Gastroesophageal sphincter (tissue), 4 donors: ENCODE measurements around the gene SHISA9. TPM values are rescaled to one million over a fixed set of nuclear protein-coding genes. Genes with fewer than 3 reads are reported as not detected.

Experiments used
- ATAC-seq: fragments of 150-250 bp; one replicate; pipeline ENCODE4 v1.9.1; 2016; ENCODE audit warnings: mild to moderate bottlenecking, moderate library complexity
- H3K27ac ChIP-seq, 4 donors: fragments of 200-600 bp; sonication (generic) in 3 of 4; 1 replicate in 3 of 4; 2 replicates in 1 of 4; pipeline ENCODE4 v1.5.1; 2016 to 2019
- H3K27me3 ChIP-seq: fragments of 200-600 bp; sonication (generic); one replicate; pipeline ENCODE4 v1.5.1; 2019
- H3K36me3 ChIP-seq, 2 donors: fragments of 200-600 bp; sonication (generic); one replicate each; pipeline ENCODE4 v1.5.1; 2019; ENCODE audit warnings: control low read depth in 1 of 2
- H3K4me1 ChIP-seq, 3 donors: fragments of 200-600 bp; sonication (generic); 1 replicate in 2 of 3; 2 replicates in 1 of 3; pipeline ENCODE4 v1.5.1; 2016 to 2019; ENCODE audit warnings: control low read depth in 2 of 3
- H3K4me3 ChIP-seq, 2 donors: fragments of 200-600 bp; sonication (generic); one replicate each; pipeline ENCODE4 v1.5.1; 2019; ENCODE audit warnings: mild to moderate bottlenecking in 1 of 2, moderate library complexity in 1 of 2
- H3K9me3 ChIP-seq, 3 donors: fragments of 200-600 bp; sonication (generic); one replicate each; pipeline ENCODE4 v1.5.1; 2017 to 2019; ENCODE audit warnings: control low read depth in 2 of 3
- CTCF ChIP-seq, 4 experiments: fragments of 200-600 bp in 2 of 4; fragments of 450-650 bp in 2 of 4; sonication (generic) in 1 of 4; IDR thresholded peaks; one replicate each; pipeline ENCODE4 v1.5.1; 2017 to 2019; ENCODE audit warnings: antibody characterized with exemption in 4 of 4, mild to moderate bottlenecking in 2 of 4, moderate library complexity in 2 of 4
- EP300 ChIP-seq: sonication (generic); formaldehyde crosslinking; IDR thresholded peaks from one replicate; pipeline ENCODE4 v1.6.1; 2017; ENCODE audit warnings: antibody characterized with exemption, mild to moderate bottlenecking
- POLR2A ChIP-seq, 2 donors: fragments of 450-650 bp; IDR thresholded peaks; one replicate each; pipeline ENCODE4 v1.6.1; 2017; ENCODE audit warnings: antibody characterized with exemption in 2 of 2, mild to moderate bottlenecking in 2 of 2, moderate library complexity in 1 of 2
- POLR2AphosphoS5 ChIP-seq: sonication (generic); formaldehyde crosslinking; IDR thresholded peaks from one replicate; pipeline ENCODE4 v1.6.1; 2017; ENCODE audit warnings: antibody characterized with exemption
- WGBS, 2 donors: methylation state at CpG; one replicate each; pipeline ENCODE4 v1.1.5; 2018; ENCODE audit warnings: low coverage in 1 of 2; 5-methylcytosine and 5-hydroxymethylcytosine counted together
- total RNA-seq, 4 donors: library from RNA; depleted of rRNA; stranded (reverse); fragments of >200 nt; gene quantifications; one replicate each; pipeline ENCODE4 v1.1.0, GENCODE V29; 2016

The SHISA9 gene
- total RNA-seq, 4 donors from 2014 or later: 1.1 to 12.6 (median 4.9) TPM

GRCh38 chr16:13157082-13157481 lies 255.7 kb downstream of the SHISA9 start:
- Histone ChIP-seq H3K4me3 (no peak overlapping the region), H3K36me3 (no peaks in the 10 kb centered on the region), H3K27me3 (peaks cover 3% of the 10 kb centered on the region), H3K27ac (no peak overlapping the region), H3K9me3 (no peaks in the 10 kb centered on the region), H3K4me1 (no peaks in the 10 kb centered on the region)
- TF ChIP-seq CTCF (IDR thresholded peaks at IDR 0.05) (no peak), EP300 (no peak), POLR2A (IDR thresholded peaks at IDR 0.05) (no peak), POLR2AphosphoS5 (no peak)
- WGBS, 2 donors: 33 to 44% methylated on average over 3 of the region's 3 CpGs
- no peak for ATAC-seq

- H3K36me3 ChIP-seq: no peaks in the 10 kb centered on the region
- H3K4me1 ChIP-seq: no peaks in the 10 kb centered on the region
- H3K4me3 ChIP-seq: no peak overlapping the region
- peaks cover 3% of the 10 kb centered on the region for H3K27me3 ChIP-seq
- TF ChIP-seq POLR2A (IDR thresholded peaks at IDR 0.05): no peak
- no peak for TF ChIP-seq CTCF (IDR thresholded peaks at IDR 0.05)
- TF ChIP-seq POLR2AphosphoS5: no peak
- no peak for TF ChIP-seq EP300
- no peaks in the 10 kb centered on the region for H3K9me3 ChIP-seq
- WGBS, 2 donors: 90 to 93% methylated on average over 2 to 3 of the region's 3 CpGs
- H3K27ac ChIP-seq: no peak overlapping the region
- no peak for ATAC-seq
Measured at GRCh38 chr16:13158427-13158826, 257.0 kb downstream of the SHISA9 start.

GRCh38 chr16:13165024-13165423 lies 263.6 kb downstream of the SHISA9 start:
- Histone ChIP-seq H3K9me3 (peaks cover 0 to 10% (median 0%) of the 10 kb centered on the region in 3 donors), H3K4me1 (no peaks in the 10 kb centered on the region), H3K4me3 (no peak overlapping the region), H3K27me3 (peaks cover 4% of the 10 kb centered on the region), H3K36me3 (no peaks in the 10 kb centered on the region), H3K27ac (no peak overlapping the region)
- 75 to 76% methylated on average over 1 of the region's 1 CpG for WGBS, 2 donors
- no peak for ATAC-seq
- TF ChIP-seq POLR2A (IDR thresholded peaks at IDR 0.05) (no peak), EP300 (no peak), CTCF (IDR thresholded peaks at IDR 0.05) (no peak), POLR2AphosphoS5 (no peak)

- no peak for TF ChIP-seq CTCF (IDR thresholded peaks at IDR 0.05)
- TF ChIP-seq POLR2A (IDR thresholded peaks at IDR 0.05): no peak
- TF ChIP-seq EP300: no peak
- no peak for TF ChIP-seq POLR2AphosphoS5
- H3K36me3 ChIP-seq: no peaks in the 10 kb centered on the region
- H3K4me1 ChIP-seq: no peaks in the 10 kb centered on the region
- no peak overlapping the region for H3K4me3 ChIP-seq
- 71 to 100% methylated on average over 2 to 4 of the region's 4 CpGs for WGBS, 2 donors
- no peak for ATAC-seq
- no peak overlapping the region for H3K27ac ChIP-seq
- H3K27me3 ChIP-seq: peaks cover 4% of the 10 kb centered on the region
- peaks cover 0 to 10% (median 0%) of the 10 kb centered on the region in 3 donors for H3K9me3 ChIP-seq
Measured at GRCh38 chr16:13168091-13168572, 266.7 kb downstream of the SHISA9 start.

- 12 to 25% methylated on average over 2 to 3 of the region's 4 CpGs for WGBS, 2 donors
- H3K4me1 ChIP-seq: no peaks in the 10 kb centered on the region
- no peaks in the 10 kb centered on the region for H3K9me3 ChIP-seq
- ATAC-seq: no peak
- no peaks in the 10 kb centered on the region for H3K36me3 ChIP-seq
- H3K27me3 ChIP-seq: peaks cover 10% of the 10 kb centered on the region
- no peak for TF ChIP-seq POLR2AphosphoS5
- no peak for TF ChIP-seq POLR2A (IDR thresholded peaks at IDR 0.05)
- no peak for TF ChIP-seq CTCF (IDR thresholded peaks at IDR 0.05)
- TF ChIP-seq EP300: no peak
- H3K27ac ChIP-seq: no peak overlapping the region
- H3K4me3 ChIP-seq: no peak overlapping the region
Measured at GRCh38 chr16:13171313-13171712, 269.9 kb downstream of the SHISA9 start.
